HG03095 (cell line): ENCODE measurements around the gene CYB5A.
"Not testable (repeated sequence)": the region's sequence is repeated elsewhere in the genome, so short reads cannot be mapped to it uniquely, and the experiment has no call there.

Experiments used
- ATAC-seq: cut with Tn5 transposase; IDR thresholded peaks from one replicate; pipeline ENCODE4 v1.9.1; 2021; ENCODE audit warnings: moderate library complexity; ENCODE audit not compliant: unreplicated experiment

CYB5A gene, protein sequence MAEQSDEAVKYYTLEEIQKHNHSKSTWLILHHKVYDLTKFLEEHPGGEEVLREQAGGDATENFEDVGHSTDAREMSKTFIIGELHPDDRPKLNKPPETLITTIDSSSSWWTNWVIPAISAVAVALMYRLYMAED

DNA sequence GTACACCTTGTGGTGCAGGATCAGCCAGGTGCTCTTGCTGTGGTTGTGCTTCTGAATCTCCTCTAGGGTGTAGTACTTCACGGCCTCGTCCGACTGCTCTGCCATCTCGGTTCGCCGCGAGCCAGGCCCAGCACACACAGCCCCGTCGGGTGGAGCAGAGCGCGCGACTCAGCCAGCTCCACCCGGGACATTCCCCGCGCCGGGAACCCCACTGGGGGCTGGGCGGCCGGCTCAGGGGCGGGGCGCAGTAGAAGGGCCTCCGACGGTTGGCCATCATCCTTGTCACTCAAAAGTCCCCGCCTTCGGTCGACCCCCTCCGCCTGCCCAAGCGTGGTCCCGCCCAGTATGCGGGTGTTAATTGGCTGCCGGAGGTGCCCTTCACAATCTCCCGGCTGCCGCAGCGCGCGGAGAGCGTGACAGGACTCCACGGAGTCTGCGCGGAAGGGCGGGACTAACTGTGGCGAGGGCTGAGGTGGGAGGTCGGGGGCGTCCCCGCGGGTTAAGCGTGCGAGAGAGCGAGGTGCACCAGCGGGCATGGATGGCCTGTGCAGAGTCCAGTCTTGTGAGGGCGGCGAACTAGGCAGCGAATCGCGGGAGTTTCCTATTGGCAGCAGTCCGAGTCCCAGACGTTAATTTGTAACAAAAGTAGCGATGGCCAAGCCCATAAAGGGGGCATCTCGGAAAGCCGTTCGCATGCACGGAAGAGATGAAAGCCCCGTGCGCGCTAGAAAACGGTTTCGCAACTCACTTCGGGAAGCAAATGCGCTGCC is at the start of gene CYB5A:
TSS of gene CYB5A (minus strand) at position 193 of the 770 bp plus-strand sequence. CDS start at position 105, 88 bp downstream.
- peak; percentile 99 for ATAC-seq

DNA sequence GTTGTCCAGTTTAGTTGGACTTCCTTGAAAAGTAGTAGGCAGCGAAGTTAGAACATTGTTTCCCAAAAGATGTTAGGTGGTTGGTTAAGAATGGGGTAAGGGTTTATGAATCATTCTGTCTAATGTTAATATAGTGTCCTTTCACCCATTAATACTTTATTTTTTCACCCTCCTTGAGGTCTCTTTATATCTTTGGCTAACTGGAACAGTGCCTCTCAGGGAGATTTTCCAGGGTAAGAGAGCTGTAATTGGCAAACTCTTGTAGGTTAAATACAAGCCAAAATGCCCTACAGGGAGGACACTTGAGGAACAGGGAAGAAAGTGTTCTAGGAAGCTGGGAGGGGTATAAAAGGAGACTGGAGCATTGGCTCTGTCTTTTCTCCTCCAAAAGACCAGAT is 46.1 kb upstream of the CYB5A start:
- ATAC-seq: no peak

DNA sequence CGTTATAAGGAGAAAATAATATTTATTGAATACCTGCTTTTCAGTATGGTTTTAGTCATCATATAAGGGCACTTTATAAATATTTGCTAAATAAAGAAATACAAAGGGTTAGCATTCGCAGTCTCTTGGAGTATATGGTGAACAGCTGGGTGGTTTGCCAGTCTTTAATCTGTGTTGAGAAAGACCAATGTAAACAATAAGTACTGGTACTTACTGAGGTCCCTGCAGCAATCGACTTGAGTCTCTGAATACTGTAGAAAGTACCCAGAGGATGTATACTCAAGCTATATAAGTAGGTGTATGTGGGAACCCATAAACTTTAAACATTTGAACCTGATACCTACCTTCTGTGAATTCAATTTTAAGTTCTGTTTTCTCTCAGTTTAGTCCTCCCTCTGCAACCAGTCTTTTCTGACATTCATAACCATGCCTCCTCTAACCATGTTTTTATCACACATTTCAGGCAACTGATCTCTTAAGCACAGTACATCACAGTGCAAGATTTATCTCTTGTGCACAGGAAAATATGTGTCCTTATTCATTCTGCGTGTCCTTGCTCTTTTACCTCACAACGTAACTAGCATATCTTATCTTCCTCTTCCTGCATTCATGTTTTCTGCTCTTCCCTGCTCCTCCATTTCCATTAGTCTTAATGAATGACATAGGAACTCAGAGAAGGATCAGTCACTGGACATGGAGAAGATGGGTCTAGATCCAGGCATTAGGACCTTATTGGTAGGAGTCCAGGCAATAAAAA is 45.6 kb upstream of the CYB5A start:
- no peak for ATAC-seq

DNA sequence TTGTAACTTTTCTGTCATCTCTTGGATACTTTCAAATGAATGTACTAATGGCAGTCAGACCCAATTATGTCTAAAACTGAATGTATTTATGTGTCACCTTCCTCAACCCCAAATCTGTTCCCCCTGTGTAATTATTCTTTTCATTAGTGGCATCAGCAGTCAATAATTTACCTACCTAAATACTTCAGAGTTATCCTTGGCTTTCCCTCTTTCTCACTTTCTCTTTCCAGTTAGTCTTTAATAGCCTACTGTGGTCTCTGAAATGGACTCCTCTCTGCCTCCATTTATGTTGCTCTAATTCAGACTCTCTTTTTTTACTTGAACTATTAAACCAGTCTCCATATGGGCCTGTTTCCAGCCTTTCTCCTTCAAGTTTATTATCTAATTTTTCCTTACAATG is 44.9 kb upstream of the CYB5A start:
- ATAC-seq: no peak

DNA sequence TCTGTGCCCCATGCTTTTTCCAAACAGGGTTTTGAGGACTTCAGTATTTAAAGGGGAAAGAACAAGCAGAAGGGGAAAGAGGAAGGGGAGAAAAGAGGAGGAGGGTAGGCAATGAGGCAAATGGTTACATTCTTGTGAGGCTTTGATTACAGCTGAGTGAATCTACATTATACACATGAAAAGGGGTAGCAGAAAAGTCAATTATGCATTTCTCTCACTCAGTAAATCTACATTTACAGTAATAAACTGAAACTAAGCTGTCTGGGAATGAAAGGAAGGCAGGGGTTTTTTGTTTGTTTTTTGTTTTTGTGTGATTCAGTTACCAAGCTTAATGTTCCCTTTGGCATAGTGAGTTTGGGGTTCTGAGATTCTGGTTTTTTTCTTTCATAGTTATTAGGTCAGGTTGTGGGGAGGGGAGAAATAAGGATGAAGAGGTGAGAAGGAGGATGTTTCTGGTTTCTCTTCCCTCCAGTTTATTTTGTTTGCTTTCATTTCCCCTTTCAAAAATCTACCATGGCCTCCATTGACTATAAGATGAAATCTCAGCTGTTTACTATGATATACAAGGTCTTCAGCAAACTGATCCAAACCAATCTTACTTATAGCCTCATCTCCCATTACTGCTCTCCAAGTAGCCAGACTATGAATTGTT is 42.6 kb upstream of the CYB5A start:
- ATAC-seq: peak; percentile 56

GRCh38 chr18:74333091-74333490 is 41.3 kb upstream of the CYB5A start:
- no peak for ATAC-seq

GRCh38 chr18:74331404-74331803 is 39.6 kb upstream of the CYB5A start:
- ATAC-seq: no peak

DNA sequence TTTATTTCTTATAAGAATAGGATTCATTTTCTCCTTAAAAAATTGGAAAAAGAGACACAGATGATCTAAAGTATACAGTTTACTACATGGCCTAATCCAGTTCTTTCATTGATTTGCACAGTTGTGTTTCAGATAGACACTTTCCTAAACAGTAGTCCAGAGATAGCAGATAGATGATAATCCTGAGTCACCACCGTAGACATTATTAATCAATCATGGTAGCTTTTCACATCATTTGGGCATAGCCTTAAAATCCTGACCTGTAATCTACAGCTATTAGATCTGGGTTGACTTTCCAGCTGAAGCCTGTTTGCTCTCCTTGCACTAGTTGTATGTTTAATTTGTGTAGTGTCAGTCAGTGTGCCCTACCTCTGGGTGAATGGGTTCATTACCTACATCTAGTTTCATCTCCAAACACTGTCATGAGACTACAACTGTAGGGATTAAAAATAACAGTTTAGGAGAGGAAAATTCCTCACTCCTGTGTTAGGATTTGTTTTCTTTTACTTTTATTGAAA is 38.0 kb upstream of the CYB5A start:
- no peak for ATAC-seq

DNA sequence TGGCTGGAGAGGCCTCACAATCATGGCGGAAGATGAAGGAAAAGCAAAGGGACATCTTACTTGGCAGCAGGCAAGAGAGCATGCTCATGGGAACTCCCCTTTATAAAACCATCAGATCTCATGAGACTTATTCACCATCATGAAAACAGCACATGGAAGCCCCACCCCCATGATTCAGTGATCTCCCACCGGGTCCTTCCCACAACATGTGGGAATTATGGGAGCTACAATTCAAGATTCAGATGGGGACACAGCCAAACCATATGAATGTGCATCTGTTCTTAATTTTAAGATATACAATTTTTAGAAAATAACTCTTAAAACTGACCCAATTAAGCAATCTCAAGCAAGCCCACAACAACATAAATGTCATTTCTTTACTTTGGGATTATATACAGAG is 36.4 kb upstream of the CYB5A start:
- ATAC-seq: no peak

DNA sequence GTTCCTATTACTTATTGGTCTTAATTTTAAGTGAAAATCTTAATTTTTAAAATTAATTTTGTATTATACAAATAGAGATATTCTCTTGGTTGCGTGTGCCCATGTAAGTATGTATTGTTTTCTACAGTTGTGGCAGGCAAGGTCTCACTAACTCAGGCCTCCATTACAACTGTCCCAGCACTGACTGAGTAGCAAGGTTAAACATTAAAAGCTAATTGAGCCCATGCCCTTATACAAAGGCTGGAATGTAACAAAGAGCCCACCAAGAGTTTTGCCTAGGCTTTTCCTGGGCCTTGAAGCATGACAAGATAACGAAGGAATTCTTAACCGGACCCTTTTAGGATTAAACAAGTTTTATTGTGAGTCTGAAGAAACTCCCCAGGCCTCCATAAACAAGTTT is 35.0 kb upstream of the CYB5A start:
- ATAC-seq: not testable (repeated sequence)

DNA sequence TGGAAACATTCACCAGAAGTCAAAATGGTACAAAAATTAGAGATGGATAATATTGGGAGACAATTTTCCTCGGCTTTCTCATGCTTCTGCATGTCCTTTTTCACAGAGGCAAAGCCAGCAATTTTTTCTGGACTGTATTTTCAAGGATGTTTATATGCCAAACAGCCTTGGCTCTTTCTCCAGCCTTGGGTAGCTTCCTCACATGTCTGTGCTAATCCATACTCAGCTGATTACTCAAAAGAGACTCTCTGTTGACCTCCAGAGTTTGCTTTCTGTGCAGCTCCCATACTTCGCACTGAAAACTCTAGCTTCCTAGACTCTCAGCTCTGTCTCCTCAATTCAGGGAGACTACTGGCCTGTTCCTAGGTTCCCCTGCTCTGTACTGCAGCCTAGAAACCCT is 34.5 kb upstream of the CYB5A start:
- ATAC-seq: no peak

- ATAC-seq: no peak
Observed at GRCh38 chr18:74316257-74317170, 24.8 kb upstream of the CYB5A start.

- no peak for ATAC-seq
Observed at GRCh38 chr18:74315464-74316256, 23.9 kb upstream of the CYB5A start, which contains the start of gene C18orf63. Gene C18orf63, plus strand, starts transcription at chr18:74315839. Its CDS starts 2,027 bp downstream, at chr18:74317866.

- no peak for ATAC-seq
Observed at GRCh38 chr18:74314759-74315463, 23.1 kb upstream of the CYB5A start.

- no peak for ATAC-seq
Observed at GRCh38 chr18:74311000-74311399, 19.2 kb upstream of the CYB5A start.

DNA sequence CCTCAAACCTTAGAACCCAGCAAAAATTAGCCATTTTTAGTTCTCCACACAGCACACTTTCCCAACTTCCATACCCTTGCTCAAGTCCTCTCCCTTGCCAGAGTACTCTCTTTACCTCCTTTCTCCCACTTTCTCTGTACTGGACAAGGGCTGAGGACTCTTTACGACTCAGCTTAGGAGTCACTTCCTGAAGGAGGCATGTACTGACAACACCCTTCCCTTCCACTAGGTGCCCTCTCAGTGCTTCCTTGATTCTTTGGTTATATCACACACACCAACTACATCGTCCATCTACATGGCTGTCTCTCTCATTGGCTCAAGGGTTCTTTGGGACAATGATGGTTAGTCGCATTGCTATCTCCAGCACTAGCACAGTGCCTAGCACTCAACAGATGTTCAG is 18.6 kb upstream of the CYB5A start:
- ATAC-seq: no peak

DNA sequence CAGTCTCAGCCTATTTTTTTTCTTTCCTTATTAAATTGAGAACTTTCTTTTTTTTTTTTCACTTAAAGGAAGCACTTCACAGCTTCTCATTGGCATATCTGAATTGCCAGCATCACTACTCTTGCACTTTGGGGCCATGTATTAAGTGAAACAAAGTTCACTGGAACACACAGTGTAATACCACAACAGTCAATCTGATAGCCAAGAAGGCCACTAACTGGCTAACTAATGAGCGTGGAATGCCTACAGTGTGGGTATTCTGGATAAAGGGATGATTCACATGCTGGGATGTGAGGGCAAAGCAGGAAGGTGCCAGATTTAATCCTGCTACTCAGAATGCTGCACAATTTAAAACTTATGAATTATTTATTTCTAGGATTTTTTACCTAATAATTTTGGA is 12.2 kb upstream of the CYB5A start:
- ATAC-seq: no peak

DNA sequence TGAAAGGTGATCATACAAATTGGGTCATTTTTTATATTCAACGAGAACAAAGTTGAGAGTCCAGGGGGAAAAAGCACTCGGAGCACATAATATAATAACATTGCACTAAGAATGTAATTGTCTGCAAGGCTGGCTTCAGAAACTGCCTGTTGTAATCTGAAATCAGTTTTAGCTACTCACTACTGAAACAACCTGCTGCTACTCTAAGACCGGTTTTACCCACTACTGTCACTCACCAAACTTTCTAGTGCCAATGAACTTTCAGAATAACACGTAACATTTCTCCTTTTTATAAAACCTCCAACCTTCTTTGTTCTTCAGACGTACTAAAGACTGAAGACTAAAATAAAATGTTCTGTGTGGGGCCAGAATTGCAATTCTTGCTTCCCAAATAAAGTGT is 11.5 kb upstream of the CYB5A start:
- no peak for ATAC-seq

DNA sequence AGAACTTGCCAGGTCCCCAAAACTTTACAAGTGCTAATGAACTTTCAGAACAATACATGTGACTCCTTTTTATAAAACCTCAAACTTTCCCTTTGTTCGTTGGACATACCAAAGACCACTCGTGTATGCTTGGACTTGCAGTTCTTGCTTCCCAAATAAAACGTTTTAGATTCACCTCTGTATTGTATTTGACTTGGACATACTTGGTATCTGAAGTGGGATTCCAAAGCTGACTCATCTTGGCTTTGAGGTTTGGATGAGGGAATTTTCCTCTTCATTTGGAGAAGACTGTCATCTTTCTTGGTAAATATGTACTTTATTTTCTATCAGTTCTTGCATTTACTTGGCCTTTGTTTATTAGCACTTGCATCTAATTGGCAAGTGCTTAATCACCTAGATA is 8.0 kb upstream of the CYB5A start:
- no peak for ATAC-seq
